Stimulated activated CD8-positive, alpha-beta memory T cell treated with anti-CD3 and anti-CD28 coated beads, Interleukin-12 subunit alpha, Interleukin-12 subunit beta, amount 100 ng/mL, for 4 hours (primary cell): Measurements from ENCODE around the gene AP3D1.
"Not testable (repeated sequence)": the region's sequence is repeated elsewhere in the genome, so short reads cannot be mapped to it uniquely, and the experiment has no call there.

ENCODE experiments used
- DNase-seq: peaks from one replicate; pipeline ENCODE4 v3.0.0-alpha.2; 2020; ENCODE audit warnings: low read depth

Gene AP3D1

GRCh38 chr19:2149980-2150793 lies 1.2 kb downstream of the AP3D1 start:
- no peak for DNase-seq

GRCh38 chr19:2148482-2149135 lies 2.8 kb downstream of the AP3D1 start:
- DNase-seq = no peak

GRCh38 chr19:2145831-2146241 lies 5.5 kb downstream of the AP3D1 start:
- DNase-seq = no peak

- DNase-seq = no peak
These were observed 7.2 kb downstream of the AP3D1 start for GRCh38 chr19:2144190-2144589.

- no peak for DNase-seq
These were observed 9.1 kb downstream of the AP3D1 start for GRCh38 chr19:2142173-2142829.

- DNase-seq = no peak
These were observed 11.2 kb downstream of the AP3D1 start for GRCh38 chr19:2140138-2140569.

- no peak for DNase-seq
These were observed 11.8 kb downstream of the AP3D1 start for GRCh38 chr19:2139385-2140137.

- no peak for DNase-seq
These were observed 13.2 kb downstream of the AP3D1 start for GRCh38 chr19:2138061-2138728.

GRCh38 chr19:2136796-2137195 lies 14.6 kb downstream of the AP3D1 start:
- no peak for DNase-seq

GRCh38 chr19:2135474-2136402 lies 15.6 kb downstream of the AP3D1 start:
- DNase-seq = no peak

- DNase-seq = no peak
These were observed 18.5 kb downstream of the AP3D1 start for GRCh38 chr19:2132731-2133490.

- DNase-seq = no peak
These were observed 19.2 kb downstream of the AP3D1 start for GRCh38 chr19:2132191-2132590.

GRCh38 chr19:2131012-2131975 lies 20.1 kb downstream of the AP3D1 start:
- DNase-seq = not testable (repeated sequence)

- no peak for DNase-seq
These were observed 21.2 kb downstream of the AP3D1 start for GRCh38 chr19:2129892-2130770.

GRCh38 chr19:2129486-2129885 lies 21.9 kb downstream of the AP3D1 start:
- no peak for DNase-seq

GRCh38 chr19:2129022-2129421 lies 22.3 kb downstream of the AP3D1 start:
- no peak for DNase-seq

- DNase-seq = not testable (repeated sequence)
These were observed 23.1 kb downstream of the AP3D1 start for GRCh38 chr19:2128252-2128651.

- no peak for DNase-seq
These were observed 23.6 kb downstream of the AP3D1 start for GRCh38 chr19:2127758-2128157.
